ENCODE results near the gene PTPN14.
"Not testable (repeated sequence)": the region's sequence is repeated elsewhere in the genome, so short reads cannot be mapped to it uniquely, and the experiment has no call there.

PTPN14 gene

DNA sequence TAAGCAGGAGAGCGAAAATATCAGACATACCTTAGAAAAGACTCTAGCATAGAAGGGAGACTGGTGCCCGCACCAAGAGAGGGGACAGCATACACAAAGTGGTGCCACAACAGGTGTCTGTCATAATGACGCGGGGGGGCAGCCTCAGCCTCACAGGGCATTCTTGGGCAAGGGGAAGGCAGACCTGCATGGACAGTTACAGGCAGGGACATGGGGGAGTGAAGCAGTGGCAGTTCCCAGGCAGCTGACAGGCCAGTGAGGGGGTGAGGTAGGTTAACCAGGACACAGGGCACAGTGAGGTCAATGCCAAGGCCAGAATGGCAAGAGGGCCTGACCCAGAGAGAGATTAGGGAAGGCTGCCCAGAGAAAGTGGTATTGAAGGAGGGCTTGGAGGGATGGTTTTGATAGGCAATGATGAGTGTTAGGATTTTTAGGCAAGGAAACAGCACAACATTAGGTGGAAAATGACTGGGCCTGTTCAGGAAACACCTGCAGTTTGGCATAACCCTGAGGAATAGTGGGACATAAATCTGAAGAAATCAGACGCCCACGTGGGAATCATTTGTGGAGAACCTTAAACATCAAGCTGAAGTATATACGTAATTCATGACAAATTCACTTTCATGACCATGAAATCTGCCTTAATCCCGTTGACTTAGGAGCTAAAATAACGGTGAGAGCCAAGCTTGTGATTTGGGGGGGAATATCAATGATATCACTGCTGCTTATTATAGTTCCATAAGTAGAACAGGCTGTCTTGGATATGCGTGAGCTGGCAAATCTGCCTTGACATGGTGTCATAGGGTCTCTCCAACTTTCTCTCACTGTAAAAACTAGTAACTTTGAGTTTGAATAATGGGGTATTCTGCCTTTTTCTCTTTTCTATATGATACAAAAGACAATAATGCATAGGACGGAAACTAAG is 8.9 kb downstream of the PTPN14 start:
- in situ Hi-C loops (cut with MboI; ENCODE audit: low sequenced_read_pairs): no loop called here

GRCh38 chr1:214541693-214542092 is 9.7 kb downstream of the PTPN14 start:
- in situ Hi-C loops (cut with MboI; ENCODE audit: low sequenced_read_pairs): no loop called here

DNA sequence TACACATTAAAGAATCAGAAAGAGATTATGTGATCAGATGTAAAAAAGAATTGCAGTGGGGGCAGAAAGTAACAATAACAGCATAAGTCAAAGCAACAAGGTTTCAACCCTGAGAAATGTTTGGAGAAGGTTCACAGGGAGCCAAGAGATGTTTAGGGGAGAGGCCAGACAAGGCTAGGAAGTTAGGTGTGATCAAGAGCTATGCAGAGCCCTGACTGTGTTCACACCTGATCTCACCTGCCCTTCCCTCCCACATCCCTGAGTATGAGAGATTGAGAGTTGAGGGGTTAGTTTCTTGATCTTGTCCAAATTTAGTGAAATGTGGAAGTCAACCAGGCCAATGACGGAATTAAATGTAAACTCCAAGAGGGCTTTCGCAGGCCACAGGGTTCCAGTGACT is 10.2 kb downstream of the PTPN14 start:
- in situ Hi-C loops (cut with MboI; ENCODE audit: low sequenced_read_pairs): no loop called here

- in situ Hi-C loops (cut with MboI; ENCODE audit: low sequenced_read_pairs): no loop called here
These were observed 11.1 kb downstream of the PTPN14 start for GRCh38 chr1:214540324-214540723.

DNA sequence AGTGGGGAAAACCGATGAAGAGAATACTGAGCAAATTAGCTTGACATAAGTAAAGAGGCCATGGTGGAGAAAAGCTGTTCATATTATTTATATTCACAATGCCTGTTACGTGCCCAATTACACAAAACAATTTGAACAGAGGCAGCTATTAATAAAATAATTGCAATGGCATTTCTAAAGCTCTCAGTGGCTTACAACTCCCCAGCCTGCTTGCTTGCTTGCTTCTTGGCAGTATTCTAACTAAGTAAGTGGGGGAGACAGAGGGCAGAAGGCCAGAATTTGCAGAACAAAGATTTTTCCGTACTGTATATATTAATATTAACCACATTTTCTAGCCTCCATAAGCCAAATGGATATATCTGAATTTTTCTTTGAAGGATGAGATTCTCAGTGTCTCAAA is 12.9 kb downstream of the PTPN14 start:
- in situ Hi-C loops (cut with MboI; ENCODE audit: low sequenced_read_pairs): no loop called here

DNA sequence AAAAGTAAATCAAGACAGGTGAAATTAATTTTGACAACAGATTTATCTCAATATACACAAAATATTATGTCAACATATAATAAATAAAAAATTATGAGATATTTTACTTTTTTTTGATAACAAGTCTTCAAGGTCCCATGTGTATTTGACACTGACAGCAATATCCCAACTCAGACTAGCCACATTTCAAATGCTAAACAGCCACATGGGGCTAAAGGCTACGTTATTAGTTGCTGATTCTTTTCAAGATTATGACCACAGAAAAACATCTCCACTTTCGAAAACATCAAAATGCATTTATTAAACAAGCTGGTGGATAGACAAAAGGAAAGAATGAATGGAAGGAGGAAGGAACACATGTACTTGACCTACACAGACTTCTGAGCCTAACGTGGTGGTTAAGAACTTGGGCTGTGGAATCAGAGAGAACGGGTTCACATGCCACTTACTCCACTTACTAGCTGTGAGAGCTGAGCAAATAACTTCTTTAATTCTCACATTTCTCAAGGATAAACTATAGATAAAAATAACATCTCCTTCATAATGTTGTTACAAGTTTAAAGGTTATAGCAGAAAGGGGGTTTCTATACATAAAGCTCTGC is 13.4 kb downstream of the PTPN14 start:
- in situ Hi-C loops (cut with MboI; ENCODE audit: low sequenced_read_pairs): no loop called here

DNA sequence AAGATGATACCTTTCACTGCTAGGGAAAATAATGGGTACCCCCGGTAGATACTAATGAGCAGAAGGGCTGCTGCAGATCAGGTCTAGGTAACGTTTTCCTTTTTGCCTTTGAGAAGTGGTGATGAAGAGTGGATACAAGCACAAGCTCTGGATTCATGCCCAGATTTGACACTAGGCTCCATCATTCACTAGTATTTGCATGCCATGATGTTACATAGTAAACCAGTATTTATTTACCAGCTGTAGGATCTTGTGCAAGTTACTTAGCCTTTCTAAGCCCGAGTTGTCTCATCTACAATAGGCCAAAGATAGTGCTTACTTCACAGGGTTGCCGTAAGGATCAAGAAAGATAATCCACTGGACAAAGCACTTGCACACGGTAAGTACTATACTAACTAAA is 14.2 kb downstream of the PTPN14 start:
- in situ Hi-C loops (cut with MboI; ENCODE audit: low sequenced_read_pairs): no loop called here

- in situ Hi-C loops (cut with MboI; ENCODE audit: low sequenced_read_pairs): no loop called here
These were observed 19.3 kb downstream of the PTPN14 start for GRCh38 chr1:214532070-214532469.

DNA sequence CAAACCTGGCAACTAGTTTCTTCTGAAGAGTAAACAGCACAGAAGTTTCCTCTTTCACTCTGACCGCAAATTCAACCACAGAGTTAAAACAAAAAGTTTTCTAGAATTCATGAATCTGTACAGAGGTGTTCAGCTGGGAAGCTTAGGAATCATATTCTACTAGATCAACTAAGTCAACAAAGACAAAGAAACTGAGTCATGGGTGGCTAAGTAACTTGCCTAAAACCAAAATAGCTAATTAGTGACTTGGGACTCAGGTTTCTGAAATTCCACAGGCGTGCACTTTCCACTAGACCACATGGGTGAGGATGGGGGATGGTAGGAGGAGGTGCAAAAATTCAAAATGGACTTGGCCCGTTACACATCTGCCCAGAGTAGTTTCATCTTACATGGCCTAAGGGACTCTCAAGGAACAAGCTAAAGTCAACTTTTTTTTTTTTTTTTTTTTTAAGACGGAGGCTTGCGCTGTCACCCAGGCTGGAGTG is 25.8 kb downstream of the PTPN14 start:
- in situ Hi-C loops (cut with MboI; ENCODE audit: low sequenced_read_pairs): no loop called here

GRCh38 chr1:214524824-214525223 is 26.6 kb downstream of the PTPN14 start:
- in situ Hi-C loops (cut with MboI; ENCODE audit: low sequenced_read_pairs): no loop called here

DNA sequence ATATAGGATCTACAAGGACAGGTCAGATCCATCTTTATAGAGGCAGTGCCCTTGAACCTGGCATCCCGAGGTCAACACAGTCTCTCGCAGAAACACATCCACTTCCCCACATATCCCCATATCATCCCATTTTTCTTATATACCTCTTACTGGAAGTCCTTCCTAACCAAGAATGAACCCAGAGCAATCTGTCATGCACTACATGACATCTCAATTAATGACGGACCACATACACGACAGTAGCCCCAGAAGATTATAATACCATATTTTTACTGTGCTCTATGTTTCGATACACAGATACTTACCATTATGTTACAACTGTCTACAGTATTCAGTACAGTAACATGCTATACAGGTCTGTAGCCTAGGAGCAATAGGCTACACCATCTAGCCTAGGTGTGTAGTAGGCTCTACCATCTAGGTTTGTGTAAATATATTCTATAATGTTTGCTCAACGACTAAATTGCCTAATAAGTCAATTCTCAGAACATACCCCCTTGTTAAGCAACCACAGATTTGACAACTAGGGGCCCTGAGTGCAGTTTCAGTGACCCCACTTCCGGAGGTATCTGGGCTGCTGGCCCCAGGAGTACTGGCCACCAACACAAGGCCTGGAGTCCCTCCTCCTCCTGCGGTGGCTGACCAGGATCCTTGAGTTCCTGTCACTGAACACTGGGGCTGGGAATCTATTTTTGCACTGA is 28.1 kb downstream of the PTPN14 start:
- in situ Hi-C loops (cut with MboI; ENCODE audit: low sequenced_read_pairs): no loop called here

- in situ Hi-C loops (cut with MboI; ENCODE audit: low sequenced_read_pairs): not testable (repeated sequence)
These were observed 29.9 kb downstream of the PTPN14 start for GRCh38 chr1:214521458-214521857.

GRCh38 chr1:214520544-214521165 is 30.7 kb downstream of the PTPN14 start:
- in situ Hi-C loops (cut with MboI; ENCODE audit: low sequenced_read_pairs): no loop called here

- in situ Hi-C loops (cut with MboI; ENCODE audit: low sequenced_read_pairs): no loop called here
These were observed 33.0 kb downstream of the PTPN14 start for GRCh38 chr1:214518361-214518760.

GRCh38 chr1:214516434-214517326 is 34.7 kb downstream of the PTPN14 start:
- in situ Hi-C loops (cut with MboI; ENCODE audit: low sequenced_read_pairs): no loop called here

GRCh38 chr1:214515544-214516433 is 35.6 kb downstream of the PTPN14 start:
- in situ Hi-C loops (cut with MboI; ENCODE audit: low sequenced_read_pairs): no loop called here

- in situ Hi-C loops (cut with MboI; ENCODE audit: low sequenced_read_pairs): no loop called here
These were observed 36.5 kb downstream of the PTPN14 start for GRCh38 chr1:214514819-214515383.

GRCh38 chr1:214514032-214514818 is 37.2 kb downstream of the PTPN14 start:
- in situ Hi-C loops (cut with MboI; ENCODE audit: low sequenced_read_pairs): no loop called here

Measured in HL-60/S4 treated with retinoic acid at 250 ng/mL for 4 days and 3 days (cell line).